Inferior parietal cortex (tissue), 1 donor: Measurements from ENCODE around the gene PDAP1.
"Not testable (repeated sequence)": the region's sequence is repeated elsewhere in the genome, so short reads cannot be mapped to it uniquely, and the experiment has no call there.

Experiments
- DNase-seq: peaks from one replicate; pipeline ENCODE4 v3.0.0-alpha.2; 2016; ENCODE audit errors: extremely low spot score

The PDAP1 gene

GRCh38 chr7:99408379-99409191 lies at the start of gene PDAP1, which contains the start of gene BUD31:
Gene PDAP1 (minus strand): TSS chr7:99408597. CDS start chr7:99408548, 49 bp downstream.
Gene BUD31 (plus strand): TSS chr7:99408969. CDS start chr7:99411093, 2,124 bp downstream.
- DNase-seq, result peak; percentile 96

- no peak for DNase-seq
Observed at GRCh38 chr7:99457650-99458493, 49.5 kb upstream of the PDAP1 start.

- no peak for DNase-seq
Observed at GRCh38 chr7:99457050-99457649, 48.8 kb upstream of the PDAP1 start.

- DNase-seq, result no peak
Observed at GRCh38 chr7:99456288-99456687, 47.9 kb upstream of the PDAP1 start.

- no peak for DNase-seq
Observed at GRCh38 chr7:99455874-99456273, 47.5 kb upstream of the PDAP1 start.

- DNase-seq, result no peak
Observed at GRCh38 chr7:99453105-99453504, 44.7 kb upstream of the PDAP1 start.

GRCh38 chr7:99452541-99452940 lies 44.1 kb upstream of the PDAP1 start:
- DNase-seq, result no peak

GRCh38 chr7:99451936-99452335 lies 43.5 kb upstream of the PDAP1 start:
- no peak for DNase-seq

GRCh38 chr7:99449326-99449725 lies 40.9 kb upstream of the PDAP1 start:
- DNase-seq, result no peak

GRCh38 chr7:99448855-99449254 lies 40.5 kb upstream of the PDAP1 start:
- no peak for DNase-seq

GRCh38 chr7:99447943-99448342 lies 39.5 kb upstream of the PDAP1 start:
- no peak for DNase-seq

- DNase-seq, result no peak
Observed at GRCh38 chr7:99446096-99446495, 37.7 kb upstream of the PDAP1 start.

GRCh38 chr7:99440195-99440594 lies 31.8 kb upstream of the PDAP1 start:
- no peak for DNase-seq

GRCh38 chr7:99438573-99439480 lies 30.4 kb upstream of the PDAP1 start, which contains the start of the genes CPSF4 and PTCD1:
Gene CPSF4 (plus strand): TSS chr7:99438943. CDS start chr7:99439083, 140 bp downstream.
Gene PTCD1 (minus strand): TSS chr7:99438798. CDS start chr7:99435242, 3,556 bp downstream.
- DNase-seq, result peak; percentile 96

GRCh38 chr7:99437946-99438572 lies 29.7 kb upstream of the PDAP1 start:
- no peak for DNase-seq

- no peak for DNase-seq
Observed at GRCh38 chr7:99433158-99433557, 24.8 kb upstream of the PDAP1 start.

- not testable (repeated sequence) for DNase-seq
Observed at GRCh38 chr7:99431756-99432540, 23.6 kb upstream of the PDAP1 start.

GRCh38 chr7:99429756-99430155 lies 21.4 kb upstream of the PDAP1 start:
- no peak for DNase-seq

- DNase-seq, result no peak
Observed at GRCh38 chr7:99428972-99429566, 20.7 kb upstream of the PDAP1 start.
